ENCODE measurements around the gene C6orf136. TPM values are rescaled to one million over a fixed set of nuclear protein-coding genes. Genes with fewer than 3 reads are reported as not detected.

Gene C6orf136
- total and polyA plus RNA-seq, 9 of the 15 experiments (the other 6 are each of a cell fraction or from before 2014, with no cell fraction given) = 14.1 to 63.1 (median 18.4) TPM

DNA sequence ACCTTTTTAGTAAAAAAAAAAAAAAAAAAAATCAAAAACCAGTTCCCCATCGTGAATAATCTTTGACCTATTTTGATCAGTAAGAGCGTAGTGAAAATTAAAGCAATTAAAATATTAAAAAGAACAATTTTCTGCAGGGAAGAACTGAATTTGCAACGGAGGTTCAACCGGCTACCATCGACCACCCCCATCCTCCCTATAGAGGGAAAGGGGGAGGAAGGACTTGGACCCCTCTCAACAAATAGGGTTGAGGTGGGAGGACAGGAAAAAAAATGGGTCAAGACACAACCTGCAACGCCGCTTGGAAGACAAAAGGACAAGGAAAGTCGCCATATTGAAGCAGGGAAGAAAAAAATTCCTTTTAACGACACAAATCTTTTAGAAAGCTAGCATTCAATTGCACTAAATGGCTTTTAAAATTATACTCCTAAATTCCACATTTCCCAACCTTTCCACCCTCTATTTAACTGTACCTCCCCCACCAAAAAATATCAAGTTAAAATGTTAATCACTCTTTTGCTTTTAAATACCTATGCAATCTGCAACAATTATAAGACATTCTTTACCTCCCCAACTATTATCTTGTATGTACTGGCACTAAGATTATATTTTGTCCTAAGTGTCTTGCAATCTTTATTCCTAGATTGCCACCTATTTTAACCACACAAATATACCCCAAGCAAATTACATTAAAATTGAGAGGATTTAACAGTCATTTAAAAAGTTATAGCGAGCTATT is 31.5 kb upstream of the C6orf136 start (continued):
- TF ChIP-seq, protein P1, sequence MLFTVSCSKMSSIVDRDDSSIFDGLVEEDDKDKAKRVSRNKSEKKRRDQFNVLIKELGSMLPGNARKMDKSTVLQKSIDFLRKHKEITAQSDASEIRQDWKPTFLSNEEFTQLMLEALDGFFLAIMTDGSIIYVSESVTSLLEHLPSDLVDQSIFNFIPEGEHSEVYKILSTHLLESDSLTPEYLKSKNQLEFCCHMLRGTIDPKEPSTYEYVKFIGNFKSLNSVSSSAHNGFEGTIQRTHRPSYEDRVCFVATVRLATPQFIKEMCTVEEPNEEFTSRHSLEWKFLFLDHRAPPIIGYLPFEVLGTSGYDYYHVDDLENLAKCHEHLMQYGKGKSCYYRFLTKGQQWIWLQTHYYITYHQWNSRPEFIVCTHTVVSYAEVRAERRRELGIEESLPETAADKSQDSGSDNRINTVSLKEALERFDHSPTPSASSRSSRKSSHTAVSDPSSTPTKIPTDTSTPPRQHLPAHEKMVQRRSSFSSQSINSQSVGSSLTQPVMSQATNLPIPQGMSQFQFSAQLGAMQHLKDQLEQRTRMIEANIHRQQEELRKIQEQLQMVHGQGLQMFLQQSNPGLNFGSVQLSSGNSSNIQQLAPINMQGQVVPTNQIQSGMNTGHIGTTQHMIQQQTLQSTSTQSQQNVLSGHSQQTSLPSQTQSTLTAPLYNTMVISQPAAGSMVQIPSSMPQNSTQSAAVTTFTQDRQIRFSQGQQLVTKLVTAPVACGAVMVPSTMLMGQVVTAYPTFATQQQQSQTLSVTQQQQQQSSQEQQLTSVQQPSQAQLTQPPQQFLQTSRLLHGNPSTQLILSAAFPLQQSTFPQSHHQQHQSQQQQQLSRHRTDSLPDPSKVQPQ (CRISPR knock-in tag; IDR thresholded peaks at IDR 0.05; ENCODE audit: borderline replicate concordance) = no peak
- TF ChIP-seq, protein P2, sequence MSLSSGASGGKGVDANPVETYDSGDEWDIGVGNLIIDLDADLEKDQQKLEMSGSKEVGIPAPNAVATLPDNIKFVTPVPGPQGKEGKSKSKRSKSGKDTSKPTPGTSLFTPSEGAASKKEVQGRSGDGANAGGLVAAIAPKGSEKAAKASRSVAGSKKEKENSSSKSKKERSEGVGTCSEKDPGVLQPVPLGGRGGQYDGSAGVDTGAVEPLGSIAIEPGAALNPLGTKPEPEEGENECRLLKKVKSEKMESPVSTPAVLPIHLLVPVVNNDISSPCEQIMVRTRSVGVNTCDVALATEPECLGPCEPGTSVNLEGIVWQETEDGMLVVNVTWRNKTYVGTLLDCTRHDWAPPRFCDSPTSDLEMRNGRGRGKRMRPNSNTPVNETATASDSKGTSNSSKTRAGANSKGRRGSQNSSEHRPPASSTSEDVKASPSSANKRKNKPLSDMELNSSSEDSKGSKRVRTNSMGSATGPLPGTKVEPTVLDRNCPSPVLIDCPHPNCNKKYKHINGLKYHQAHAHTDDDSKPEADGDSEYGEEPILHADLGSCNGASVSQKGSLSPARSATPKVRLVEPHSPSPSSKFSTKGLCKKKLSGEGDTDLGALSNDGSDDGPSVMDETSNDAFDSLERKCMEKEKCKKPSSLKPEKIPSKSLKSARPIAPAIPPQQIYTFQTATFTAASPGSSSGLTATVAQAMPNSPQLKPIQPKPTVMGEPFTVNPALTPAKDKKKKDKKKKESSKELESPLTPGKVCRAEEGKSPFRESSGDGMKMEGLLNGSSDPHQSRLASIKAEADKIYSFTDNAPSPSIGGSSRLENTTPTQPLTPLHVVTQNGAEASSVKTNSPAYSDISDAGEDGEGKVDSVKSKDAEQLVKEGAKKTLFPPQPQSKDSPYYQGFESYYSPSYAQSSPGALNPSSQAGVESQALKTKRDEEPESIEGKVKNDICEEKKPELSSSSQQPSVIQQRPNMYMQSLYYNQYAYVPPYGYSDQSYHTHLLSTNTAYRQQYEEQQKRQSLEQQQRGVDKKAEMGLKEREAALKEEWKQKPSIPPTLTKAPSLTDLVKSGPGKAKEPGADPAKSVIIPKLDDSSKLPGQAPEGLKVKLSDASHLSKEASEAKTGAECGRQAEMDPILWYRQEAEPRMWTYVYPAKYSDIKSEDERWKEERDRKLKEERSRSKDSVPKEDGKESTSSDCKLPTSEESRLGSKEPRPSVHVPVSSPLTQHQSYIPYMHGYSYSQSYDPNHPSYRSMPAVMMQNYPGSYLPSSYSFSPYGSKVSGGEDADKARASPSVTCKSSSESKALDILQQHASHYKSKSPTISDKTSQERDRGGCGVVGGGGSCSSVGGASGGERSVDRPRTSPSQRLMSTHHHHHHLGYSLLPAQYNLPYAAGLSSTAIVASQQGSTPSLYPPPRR (CRISPR knock-in tag; IDR thresholded peaks at IDR 0.05; ENCODE audit: borderline replicate concordance) = 0 out of 2 replicates have a peak, but pooled peaks have one; percentile 4
- TF ChIP-seq, protein P3, sequence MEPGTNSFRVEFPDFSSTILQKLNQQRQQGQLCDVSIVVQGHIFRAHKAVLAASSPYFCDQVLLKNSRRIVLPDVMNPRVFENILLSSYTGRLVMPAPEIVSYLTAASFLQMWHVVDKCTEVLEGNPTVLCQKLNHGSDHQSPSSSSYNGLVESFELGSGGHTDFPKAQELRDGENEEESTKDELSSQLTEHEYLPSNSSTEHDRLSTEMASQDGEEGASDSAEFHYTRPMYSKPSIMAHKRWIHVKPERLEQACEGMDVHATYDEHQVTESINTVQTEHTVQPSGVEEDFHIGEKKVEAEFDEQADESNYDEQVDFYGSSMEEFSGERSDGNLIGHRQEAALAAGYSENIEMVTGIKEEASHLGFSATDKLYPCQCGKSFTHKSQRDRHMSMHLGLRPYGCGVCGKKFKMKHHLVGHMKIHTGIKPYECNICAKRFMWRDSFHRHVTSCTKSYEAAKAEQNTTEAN (CRISPR knock-in tag; IDR thresholded peaks at IDR 0.05) = no peak; the same call in 1 of the 2 replicates
- TF ChIP-seq ZNF23 (CRISPR knock-in tag; IDR thresholded peaks at IDR 0.05) (peak; percentile 65), ZNF668 (CRISPR knock-in tag; IDR thresholded peaks at IDR 0.05) (no peak), XRCC3 (IDR thresholded peaks at IDR 0.05) (0 out of 2 replicates have a peak, but pooled peaks have one; percentile 33), NONO (IDR thresholded peaks at IDR 0.05; ENCODE audit: low read depth in 2 of 2, low read length in 1 of 2) (peak; percentile 20 to 74; a peak in 3 of 4 replicates)
- TF ChIP-seq, protein P4, sequence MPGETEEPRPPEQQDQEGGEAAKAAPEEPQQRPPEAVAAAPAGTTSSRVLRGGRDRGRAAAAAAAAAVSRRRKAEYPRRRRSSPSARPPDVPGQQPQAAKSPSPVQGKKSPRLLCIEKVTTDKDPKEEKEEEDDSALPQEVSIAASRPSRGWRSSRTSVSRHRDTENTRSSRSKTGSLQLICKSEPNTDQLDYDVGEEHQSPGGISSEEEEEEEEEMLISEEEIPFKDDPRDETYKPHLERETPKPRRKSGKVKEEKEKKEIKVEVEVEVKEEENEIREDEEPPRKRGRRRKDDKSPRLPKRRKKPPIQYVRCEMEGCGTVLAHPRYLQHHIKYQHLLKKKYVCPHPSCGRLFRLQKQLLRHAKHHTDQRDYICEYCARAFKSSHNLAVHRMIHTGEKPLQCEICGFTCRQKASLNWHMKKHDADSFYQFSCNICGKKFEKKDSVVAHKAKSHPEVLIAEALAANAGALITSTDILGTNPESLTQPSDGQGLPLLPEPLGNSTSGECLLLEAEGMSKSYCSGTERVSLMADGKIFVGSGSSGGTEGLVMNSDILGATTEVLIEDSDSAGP (CRISPR knock-in tag; IDR thresholded peaks at IDR 0.05) = no peak
- TF ChIP-seq, protein P5, sequence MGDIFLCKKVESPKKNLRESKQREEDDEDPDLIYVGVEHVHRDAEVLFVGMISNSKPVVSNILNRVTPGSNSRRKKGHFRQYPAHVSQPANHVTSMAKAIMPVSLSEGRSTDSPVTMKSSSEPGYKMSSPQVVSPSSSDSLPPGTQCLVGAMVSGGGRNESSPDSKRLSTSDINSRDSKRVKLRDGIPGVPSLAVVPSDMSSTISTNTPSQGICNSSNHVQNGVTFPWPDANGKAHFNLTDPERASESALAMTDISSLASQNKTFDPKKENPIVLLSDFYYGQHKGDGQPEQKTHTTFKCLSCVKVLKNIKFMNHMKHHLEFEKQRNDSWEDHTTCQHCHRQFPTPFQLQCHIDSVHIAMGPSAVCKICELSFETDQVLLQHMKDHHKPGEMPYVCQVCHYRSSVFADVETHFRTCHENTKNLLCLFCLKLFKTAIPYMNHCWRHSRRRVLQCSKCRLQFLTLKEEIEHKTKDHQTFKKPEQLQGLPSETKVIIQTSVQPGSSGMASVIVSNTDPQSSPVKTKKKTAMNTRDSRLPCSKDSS (IDR thresholded peaks at IDR 0.05; ENCODE audit: low read depth, partially characterized antibody) = no peak

All from K562 (cell line).